ENCODE results near the gene CAGE1.

CAGE1 gene

DNA sequence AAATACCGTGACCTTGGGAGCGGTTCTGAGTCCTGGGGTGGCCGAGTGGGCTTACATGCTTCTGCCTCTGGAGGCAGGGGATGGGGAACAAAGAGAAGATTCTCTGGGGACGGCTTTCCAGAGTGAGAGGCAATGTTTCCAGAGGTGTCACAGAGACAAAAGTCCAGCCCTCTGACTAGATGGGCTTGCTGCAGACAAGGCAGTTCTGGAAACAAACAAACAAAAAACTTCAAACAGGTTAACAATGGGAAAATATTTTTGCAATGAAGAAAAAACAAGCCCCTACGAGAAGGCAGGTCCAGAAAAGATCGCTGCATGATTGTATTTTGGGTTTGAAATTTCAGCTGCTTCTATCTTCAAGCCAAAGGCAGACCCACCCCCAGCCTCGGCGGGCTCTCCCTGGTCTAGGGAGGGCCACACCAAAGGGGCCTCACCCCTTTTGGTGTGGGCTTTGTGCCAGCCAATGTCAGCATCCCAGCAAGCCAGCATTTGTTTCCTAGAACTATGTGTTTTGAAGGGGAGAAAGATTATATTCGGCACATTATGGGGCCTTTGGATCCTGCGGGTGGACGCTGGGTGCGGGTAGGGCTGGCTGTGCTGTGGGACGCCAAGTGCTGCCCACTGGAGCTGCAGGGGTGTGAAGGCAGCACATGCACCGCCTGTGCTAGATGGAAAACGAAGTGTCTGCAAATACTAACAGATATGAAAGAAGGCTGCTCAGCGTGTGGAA lies 43.0 kb upstream of the CAGE1 start:
- Histone ChIP-seq H3K9me3 (no peaks in the 10 kb centered on the region), H3K27me3 (no peaks in the 10 kb centered on the region), H3K27ac (no peak overlapping the region), H3K4me1 (ENCODE audit: control insufficient read depth in 1 of 2, insufficient read depth in 1 of 2, low read depth in 1 of 2, low read length in 1 of 2) (peaks cover 18 to 24% of the 10 kb centered on the region in 2 experiments), H3K36me3 (no peaks in the 10 kb centered on the region), H3K4me3 (ENCODE audit: low read depth in 1 of 2, low read length in 1 of 2) (peak overlapping the region in 1 of 2 experiments; percentile 32)
- TF ChIP-seq, protein P1, sequence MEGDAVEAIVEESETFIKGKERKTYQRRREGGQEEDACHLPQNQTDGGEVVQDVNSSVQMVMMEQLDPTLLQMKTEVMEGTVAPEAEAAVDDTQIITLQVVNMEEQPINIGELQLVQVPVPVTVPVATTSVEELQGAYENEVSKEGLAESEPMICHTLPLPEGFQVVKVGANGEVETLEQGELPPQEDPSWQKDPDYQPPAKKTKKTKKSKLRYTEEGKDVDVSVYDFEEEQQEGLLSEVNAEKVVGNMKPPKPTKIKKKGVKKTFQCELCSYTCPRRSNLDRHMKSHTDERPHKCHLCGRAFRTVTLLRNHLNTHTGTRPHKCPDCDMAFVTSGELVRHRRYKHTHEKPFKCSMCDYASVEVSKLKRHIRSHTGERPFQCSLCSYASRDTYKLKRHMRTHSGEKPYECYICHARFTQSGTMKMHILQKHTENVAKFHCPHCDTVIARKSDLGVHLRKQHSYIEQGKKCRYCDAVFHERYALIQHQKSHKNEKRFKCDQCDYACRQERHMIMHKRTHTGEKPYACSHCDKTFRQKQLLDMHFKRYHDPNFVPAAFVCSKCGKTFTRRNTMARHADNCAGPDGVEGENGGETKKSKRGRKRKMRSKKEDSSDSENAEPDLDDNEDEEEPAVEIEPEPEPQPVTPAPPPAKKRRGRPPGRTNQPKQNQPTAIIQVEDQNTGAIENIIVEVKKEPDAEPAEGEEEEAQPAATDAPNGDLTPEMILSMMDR (IDR thresholded peaks at IDR 0.05) = no peak

DNA sequence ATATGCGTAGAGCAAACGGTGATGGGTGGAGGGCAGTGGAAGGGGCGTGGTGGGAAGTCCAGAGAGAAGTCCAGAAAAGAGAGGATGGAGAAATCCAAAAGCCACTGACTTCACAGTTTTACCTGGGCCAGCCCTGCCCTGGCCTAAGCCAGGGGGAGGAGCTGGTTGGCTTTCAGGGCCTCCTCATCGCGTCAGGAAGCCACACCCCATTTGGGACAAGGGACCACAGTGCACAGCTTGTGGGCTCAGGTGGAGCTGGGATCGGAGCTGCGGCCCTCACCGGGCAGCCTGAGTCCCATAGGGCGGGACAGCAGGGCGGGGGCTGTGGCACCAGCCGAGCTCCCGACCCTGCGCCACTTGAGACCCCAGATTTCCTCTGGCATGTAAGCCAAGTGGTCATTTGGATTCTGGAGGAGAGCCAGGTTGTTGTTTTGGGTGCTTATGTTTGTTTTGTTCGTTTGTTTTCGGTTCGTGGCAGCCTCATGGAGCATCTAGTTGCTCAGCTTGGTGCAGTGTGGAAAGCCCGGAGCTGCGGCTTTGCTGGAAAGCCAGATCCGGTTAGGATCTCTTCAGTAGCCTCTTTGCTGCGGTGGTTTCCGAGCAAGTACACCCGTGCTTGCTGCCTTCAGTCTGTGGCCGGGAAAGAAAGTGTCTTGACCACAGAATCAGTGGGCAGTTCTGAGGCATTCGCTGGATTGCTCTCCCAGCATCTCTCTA lies 42.3 kb upstream of the CAGE1 start:
- Histone ChIP-seq H3K9me3 (no peaks in the 10 kb centered on the region), H3K27me3 (no peaks in the 10 kb centered on the region), H3K4me1 (ENCODE audit: control insufficient read depth in 1 of 2, insufficient read depth in 1 of 2, low read depth in 1 of 2, low read length in 1 of 2) (peaks cover 18 to 24% of the 10 kb centered on the region in 2 experiments), H3K36me3 (no peaks in the 10 kb centered on the region), H3K27ac (peak overlapping the region; percentile 56), H3K4me3 (ENCODE audit: low read depth in 1 of 2, low read length in 1 of 2) (peak overlapping the region; percentile 32)
- TF ChIP-seq, protein P1 (IDR thresholded peaks at IDR 0.05) = no peak

DNA sequence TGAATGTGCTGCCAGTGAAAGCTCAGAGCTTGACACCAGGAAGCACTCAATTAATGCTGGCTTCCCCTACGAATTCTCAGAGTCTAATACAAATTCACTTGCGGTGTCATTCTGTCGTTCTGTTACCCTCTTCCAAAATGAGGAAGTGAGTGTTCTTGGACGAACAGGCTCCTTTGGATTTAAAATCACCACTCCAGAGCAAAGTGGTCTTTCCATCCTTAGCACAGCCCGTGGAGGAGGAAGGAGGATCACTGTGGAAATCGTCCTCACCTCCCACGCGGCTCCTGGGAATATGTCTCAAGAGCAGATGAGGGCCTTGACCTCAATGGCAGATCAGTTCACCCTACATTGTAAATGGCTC lies 41.8 kb upstream of the CAGE1 start:
- no peaks in the 10 kb centered on the region for H3K9me3 ChIP-seq
- peaks cover 18 to 24% of the 10 kb centered on the region in 2 experiments for H3K4me1 ChIP-seq (ENCODE audit: control insufficient read depth in 1 of 2, insufficient read depth in 1 of 2, low read depth in 1 of 2, low read length in 1 of 2)
- TF ChIP-seq, protein P1 (IDR thresholded peaks at IDR 0.05) = no peak
- H3K27me3 ChIP-seq = no peaks in the 10 kb centered on the region
- H3K27ac ChIP-seq = peak overlapping the region; percentile 56
- peak overlapping the region; percentile 32 for H3K4me3 ChIP-seq (ENCODE audit: low read depth in 1 of 2, low read length in 1 of 2)
- no peaks in the 10 kb centered on the region for H3K36me3 ChIP-seq

DNA sequence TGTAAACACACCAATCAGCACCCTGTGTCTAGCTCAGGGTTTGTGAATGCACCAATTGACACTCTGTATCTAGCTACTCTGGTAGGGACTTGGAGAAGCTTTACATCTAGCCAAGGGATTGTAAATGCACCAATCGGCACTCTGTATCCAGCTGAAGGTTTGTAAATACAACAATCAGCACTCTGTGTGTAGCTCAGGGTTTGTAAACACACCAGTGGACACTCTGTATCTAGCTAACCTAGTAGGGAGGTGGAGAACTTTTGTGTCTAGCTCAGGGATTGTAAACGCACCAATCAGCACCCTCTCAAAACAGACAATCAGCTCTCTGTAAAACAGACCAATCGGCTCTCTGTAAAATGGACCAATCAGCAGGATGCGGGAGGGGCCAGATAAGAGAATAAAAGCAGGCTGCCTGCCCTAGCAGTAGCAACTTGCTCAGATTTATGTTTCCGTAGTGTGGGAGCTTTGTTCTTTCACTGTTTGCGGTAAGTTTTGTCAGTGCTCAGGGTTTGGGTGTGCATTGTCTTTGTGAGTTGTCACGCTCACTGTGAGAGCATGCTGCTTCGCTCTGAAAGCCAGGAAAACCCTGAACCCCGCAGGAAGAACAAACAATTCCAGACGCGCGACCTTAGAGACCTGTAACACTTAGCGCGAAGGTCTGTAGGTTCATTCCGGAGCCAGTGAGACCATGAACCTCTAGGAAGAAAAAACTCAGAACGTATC lies 37.1 kb upstream of the CAGE1 start:
- no peak overlapping the region for H3K27ac ChIP-seq
- peaks cover 8% of the 10 kb centered on the region in 2 experiments for H3K4me1 ChIP-seq (ENCODE audit: control insufficient read depth in 1 of 2, insufficient read depth in 1 of 2, low read depth in 1 of 2, low read length in 1 of 2)
- TF ChIP-seq, protein P1 (IDR thresholded peaks at IDR 0.05) = no peak
- no peak overlapping the region for H3K4me3 ChIP-seq (ENCODE audit: low read depth in 1 of 2, low read length in 1 of 2)
- no peaks in the 10 kb centered on the region for H3K27me3 ChIP-seq
- H3K36me3 ChIP-seq = no peaks in the 10 kb centered on the region
- no peaks in the 10 kb centered on the region for H3K9me3 ChIP-seq

DNA sequence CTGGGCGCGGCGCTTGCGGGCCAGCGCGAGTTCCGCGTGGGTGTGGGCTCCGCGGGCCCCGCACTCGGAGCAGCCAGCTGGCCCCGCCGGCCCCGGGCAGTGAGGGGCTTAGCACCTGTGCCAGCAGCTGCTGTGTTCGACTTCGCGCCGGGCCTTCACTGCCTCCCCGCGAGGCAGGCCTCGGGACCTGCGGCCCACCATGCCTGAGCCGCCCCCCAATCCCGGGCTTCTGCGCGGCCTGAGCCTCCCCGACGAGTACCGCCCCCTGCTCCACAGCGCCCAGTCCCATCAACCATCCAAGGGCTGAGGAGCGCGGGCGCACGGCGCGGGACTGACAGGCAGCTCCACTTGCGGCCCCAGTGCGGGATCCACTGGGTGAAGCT lies 36.3 kb upstream of the CAGE1 start:
- H3K27me3 ChIP-seq = no peaks in the 10 kb centered on the region
- TF ChIP-seq, protein P1 (IDR thresholded peaks at IDR 0.05) = no peak
- H3K4me3 ChIP-seq (ENCODE audit: low read depth in 1 of 2, low read length in 1 of 2) = no peak overlapping the region
- H3K4me1 ChIP-seq (ENCODE audit: control insufficient read depth in 1 of 2, insufficient read depth in 1 of 2, low read depth in 1 of 2, low read length in 1 of 2) = no peaks in the 10 kb centered on the region
- no peaks in the 10 kb centered on the region for H3K36me3 ChIP-seq
- no peaks in the 10 kb centered on the region for H3K9me3 ChIP-seq
- no peak overlapping the region for H3K27ac ChIP-seq
